ENCODE measurements around the gene GOLGA6L9. TPM values are rescaled to one million over a fixed set of nuclear protein-coding genes. Genes with fewer than 3 reads are reported as not detected.
"Not testable (repeated sequence)": the region's sequence is repeated elsewhere in the genome, so short reads cannot be mapped to it uniquely, and the experiment has no call there.

Gene GOLGA6L9
- total RNA-seq, 1 experiment from 2014 or later: 6.9 TPM

- DNase-seq; H3K4me3 Mint-ChIP-seq (ENCODE audit: low read depth, unreplicated experiment); H3K27me3 Mint-ChIP-seq (ENCODE audit: unreplicated experiment); BruUV-seq (replicated peaks); H3K4me1 Mint-ChIP-seq (ENCODE audit: low read depth, unreplicated experiment); H3K36me3 Mint-ChIP-seq (ENCODE audit: insufficient read depth, unreplicated experiment); CTCF ChIA-PET; H3K9me3 Mint-ChIP-seq (ENCODE audit: low read depth, unreplicated experiment); H3K27ac Mint-ChIP-seq (ENCODE audit: unreplicated experiment); intact Hi-C loops (cut with micrococcal nuclease; ENCODE audit: unreplicated experiment): not testable (repeated sequence)
Observed at GRCh38 chr15:82472269-82472982, 42.8 kb downstream of the GOLGA6L9 start.

GRCh38 chr15:82474596-82475325 lies 45.1 kb downstream of the GOLGA6L9 start:
- DNase-seq; H3K36me3 Mint-ChIP-seq (ENCODE audit: insufficient read depth, unreplicated experiment); H3K27me3 Mint-ChIP-seq (ENCODE audit: unreplicated experiment); CTCF ChIA-PET; BruUV-seq (replicated peaks); intact Hi-C loops (cut with micrococcal nuclease; ENCODE audit: unreplicated experiment); H3K4me1 Mint-ChIP-seq (ENCODE audit: low read depth, unreplicated experiment); H3K9me3 Mint-ChIP-seq (ENCODE audit: low read depth, unreplicated experiment); H3K27ac Mint-ChIP-seq (ENCODE audit: unreplicated experiment); H3K4me3 Mint-ChIP-seq (ENCODE audit: low read depth, unreplicated experiment): not testable (repeated sequence)

GRCh38 chr15:82475345-82475967 lies 45.8 kb downstream of the GOLGA6L9 start:
- H3K36me3 Mint-ChIP-seq (ENCODE audit: insufficient read depth, unreplicated experiment); intact Hi-C loops (cut with micrococcal nuclease; ENCODE audit: unreplicated experiment); DNase-seq; CTCF ChIA-PET; H3K27me3 Mint-ChIP-seq (ENCODE audit: unreplicated experiment); H3K4me3 Mint-ChIP-seq (ENCODE audit: low read depth, unreplicated experiment); BruUV-seq (replicated peaks); H3K9me3 Mint-ChIP-seq (ENCODE audit: low read depth, unreplicated experiment); H3K27ac Mint-ChIP-seq (ENCODE audit: unreplicated experiment); H3K4me1 Mint-ChIP-seq (ENCODE audit: low read depth, unreplicated experiment): not testable (repeated sequence)

GRCh38 chr15:82476697-82477342 lies 47.2 kb downstream of the GOLGA6L9 start:
- DNase-seq; BruUV-seq (replicated peaks); H3K4me1 Mint-ChIP-seq (ENCODE audit: low read depth, unreplicated experiment); H3K4me3 Mint-ChIP-seq (ENCODE audit: low read depth, unreplicated experiment); CTCF ChIA-PET; H3K9me3 Mint-ChIP-seq (ENCODE audit: low read depth, unreplicated experiment); intact Hi-C loops (cut with micrococcal nuclease; ENCODE audit: unreplicated experiment); H3K27me3 Mint-ChIP-seq (ENCODE audit: unreplicated experiment); H3K36me3 Mint-ChIP-seq (ENCODE audit: insufficient read depth, unreplicated experiment); H3K27ac Mint-ChIP-seq (ENCODE audit: unreplicated experiment): not testable (repeated sequence)

- intact Hi-C loops (cut with micrococcal nuclease; ENCODE audit: unreplicated experiment); H3K27ac Mint-ChIP-seq (ENCODE audit: unreplicated experiment); CTCF ChIA-PET: not testable (repeated sequence)
Observed at GRCh38 chr15:82477343-82478057, 47.9 kb downstream of the GOLGA6L9 start.

More at GRCh38 chr15:82477343-82478057, 47.9 kb downstream of the GOLGA6L9 start:
- BruUV-seq (replicated peaks); H3K27me3 Mint-ChIP-seq (ENCODE audit: unreplicated experiment); H3K4me1 Mint-ChIP-seq (ENCODE audit: low read depth, unreplicated experiment); DNase-seq; H3K36me3 Mint-ChIP-seq (ENCODE audit: insufficient read depth, unreplicated experiment); H3K9me3 Mint-ChIP-seq (ENCODE audit: low read depth, unreplicated experiment); H3K4me3 Mint-ChIP-seq (ENCODE audit: low read depth, unreplicated experiment): not testable (repeated sequence)

Other genes with a start within 250 kb of the GOLGA6L9 start
- gene EFL1, start 167.1 kb upstream of the GOLGA6L9 start, total RNA-seq (2022): 29.1 and 31.9 TPM in 2 replicates
- gene SAXO2, start 167.0 kb upstream of the GOLGA6L9 start, total RNA-seq (2022): 1.9 and 5.3 TPM in 2 replicates
- 0.88 and 1.4 TPM in 2 replicates for gene GOLGA6L10, start 80.3 kb upstream of the GOLGA6L9 start, total RNA-seq (2022)
- 1,584 and 1,695 TPM in 2 replicates for gene RPS17, start 110.6 kb downstream of the GOLGA6L9 start, total RNA-seq (2022)
- 5.3 and 7.6 TPM in 2 replicates for gene CPEB1, start 217.5 kb downstream of the GOLGA6L9 start, total RNA-seq (2022)